ENCODE results near the gene KCTD17. TPM values are rescaled to one million over a fixed set of nuclear protein-coding genes. Genes with fewer than 3 reads are reported as not detected.

The KCTD17 gene, protein sequence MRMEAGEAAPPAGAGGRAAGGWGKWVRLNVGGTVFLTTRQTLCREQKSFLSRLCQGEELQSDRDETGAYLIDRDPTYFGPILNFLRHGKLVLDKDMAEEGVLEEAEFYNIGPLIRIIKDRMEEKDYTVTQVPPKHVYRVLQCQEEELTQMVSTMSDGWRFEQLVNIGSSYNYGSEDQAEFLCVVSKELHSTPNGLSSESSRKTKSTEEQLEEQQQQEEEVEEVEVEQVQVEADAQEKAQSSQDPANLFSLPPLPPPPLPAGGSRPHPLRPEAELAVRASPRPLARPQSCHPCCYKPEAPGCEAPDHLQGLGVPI
- total RNA-seq (2022; extraction: Qiagen RNA extraction), result 19.0 to 28.3 TPM (median 26.2 TPM) in 5 replicates

DNA sequence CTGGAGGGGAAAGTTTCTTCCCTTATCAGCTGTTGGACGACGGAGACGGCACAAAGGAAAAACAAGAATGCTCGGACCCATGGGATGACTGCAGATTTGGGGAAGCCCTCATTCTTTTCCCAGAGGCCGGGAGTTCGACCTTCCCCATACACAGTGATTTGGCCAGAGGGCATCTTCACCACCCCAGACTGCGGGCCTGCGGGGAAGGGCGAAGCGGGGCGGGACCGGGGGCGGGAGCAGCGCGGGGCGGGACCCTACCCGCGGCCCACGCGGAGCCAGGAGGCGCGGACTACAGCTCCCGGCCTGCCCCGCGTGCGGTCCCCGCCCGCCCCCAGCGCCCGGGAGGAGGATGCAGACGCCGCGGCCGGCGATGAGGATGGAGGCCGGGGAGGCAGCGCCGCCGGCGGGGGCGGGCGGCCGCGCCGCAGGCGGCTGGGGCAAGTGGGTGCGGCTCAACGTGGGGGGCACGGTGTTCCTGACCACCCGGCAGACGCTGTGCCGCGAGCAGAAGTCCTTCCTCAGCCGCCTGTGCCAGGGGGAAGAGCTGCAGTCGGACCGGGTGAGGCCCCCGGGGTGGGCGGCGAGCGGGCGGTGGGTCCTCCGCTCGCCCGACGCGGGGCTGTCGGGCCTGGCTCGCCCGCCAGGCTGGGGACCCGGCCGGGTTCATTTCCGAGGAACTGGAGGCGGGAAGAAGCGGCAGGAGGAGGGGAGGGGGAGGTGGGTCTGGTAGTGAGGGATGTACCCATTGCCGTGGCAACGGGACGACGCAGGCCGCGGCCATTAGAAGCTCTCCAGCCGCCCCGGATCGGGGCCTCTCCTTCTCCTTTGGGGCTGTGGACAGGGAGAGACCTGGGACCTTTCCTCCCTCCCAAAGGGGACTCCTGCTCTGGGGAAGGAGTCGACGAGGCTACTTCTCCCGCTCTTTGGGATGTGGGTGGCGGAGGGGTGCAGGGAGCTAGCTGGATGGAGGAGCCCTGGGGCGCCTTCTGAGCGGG lies at the start of gene KCTD17:
TSS of gene KCTD17 (plus strand) at position 352 of the 995 bp plus-strand sequence. CDS start at position 371, 19 bp downstream.

DNA sequence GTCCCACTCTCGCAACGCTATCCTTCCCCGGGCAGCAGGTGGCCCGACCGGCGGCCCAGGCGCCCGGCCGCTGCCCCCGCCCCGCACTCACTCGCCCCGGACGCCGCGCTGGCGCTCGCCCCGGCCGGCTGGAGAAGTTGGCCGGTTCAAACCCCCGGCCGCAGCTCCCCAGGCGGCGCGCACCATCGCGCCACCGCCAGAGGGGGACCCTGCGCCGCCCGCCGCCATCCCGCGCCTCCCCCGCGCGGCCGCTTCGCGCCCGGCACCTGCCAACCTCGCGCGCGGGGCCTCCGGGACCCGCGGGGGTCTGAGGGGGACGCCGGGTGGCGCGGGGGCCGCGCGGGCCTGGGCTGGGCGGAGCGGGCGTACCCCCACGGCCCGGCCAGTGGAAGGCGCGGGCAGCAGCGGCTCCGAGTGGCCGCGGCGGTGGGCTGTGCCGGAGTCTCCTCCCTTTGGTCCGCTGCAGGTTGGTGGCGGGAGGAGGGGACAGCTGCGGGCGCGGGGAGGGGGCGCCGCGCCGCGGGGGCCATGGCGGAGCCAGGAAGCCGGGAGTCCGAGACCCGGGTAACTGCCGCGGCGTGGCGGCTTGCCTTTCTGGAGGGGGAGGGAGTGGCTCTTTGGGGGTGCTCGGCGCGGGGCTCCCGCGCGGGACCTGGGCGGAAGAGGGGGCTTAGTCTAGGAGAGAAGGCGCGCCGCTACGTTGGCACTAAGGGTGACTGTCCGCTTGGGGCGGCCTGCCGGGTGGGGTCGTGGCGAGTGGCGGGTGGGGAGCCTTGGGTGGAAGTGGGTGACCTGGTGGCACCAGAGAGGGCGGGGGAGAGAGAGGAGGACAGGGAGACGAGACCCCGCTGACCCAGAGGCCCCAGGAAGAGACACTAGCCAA lies 32.0 kb upstream of the KCTD17 start, which contains the start of the genes MPST and TST:
TSS of gene MPST (plus strand) at position 434 of the 883 bp plus-strand sequence. CDS start at position 529, 95 bp downstream.
TSS of gene TST (minus strand) at position 139 of the 883 bp plus-strand sequence. CDS start 715 bp downstream, outside the sequence.

DNA sequence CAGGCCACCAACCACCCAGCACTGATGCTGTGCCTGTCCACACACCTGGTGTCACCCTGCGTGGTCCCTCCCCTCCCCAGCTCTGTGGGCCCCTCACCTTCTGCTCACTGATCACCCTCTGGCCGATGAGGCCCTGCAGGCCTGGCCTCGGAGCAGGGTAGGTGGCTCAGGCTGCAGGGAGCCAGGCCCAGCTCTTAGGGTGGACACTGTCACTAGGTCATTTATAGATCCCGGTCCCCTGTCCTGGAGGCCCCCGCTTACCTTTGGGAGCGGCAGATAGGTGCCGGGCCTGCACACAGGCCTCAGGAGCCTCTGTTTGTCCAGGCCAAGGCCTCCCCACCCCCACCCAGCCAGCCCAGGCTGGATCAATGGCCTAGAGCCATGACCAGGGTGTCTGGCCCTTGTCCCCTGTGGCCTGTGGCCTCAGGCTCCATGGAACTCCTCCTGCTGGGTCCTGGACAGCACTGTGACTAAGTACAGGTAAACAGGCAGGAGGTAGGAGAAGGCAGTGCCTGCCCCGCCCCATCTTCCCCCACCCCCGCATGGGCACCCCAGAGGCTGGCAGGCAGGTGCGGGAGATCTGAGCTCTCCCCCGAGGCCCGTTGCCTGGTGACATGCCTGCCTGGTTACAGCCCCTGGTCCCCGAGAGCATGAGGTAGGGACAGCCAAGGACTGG lies 57.8 kb downstream of the KCTD17 start, which contains the start of gene TMPRSS6:
TSS of gene TMPRSS6 (minus strand) at position 472 of the 676 bp plus-strand sequence. CDS start 6,296 bp downstream, outside the sequence.

Other genes with a start within 250 kb of the KCTD17 start
- gene PVALB, start 234.7 kb upstream of the KCTD17 start, total RNA-seq (2022; extraction: Qiagen RNA extraction), result not detected in 5 replicates
- 0.12 TPM in 1 of 5 replicates, not detected in the others for gene NCF4, start 190.7 kb upstream of the KCTD17 start, total RNA-seq (2022; extraction: Qiagen RNA extraction)
- not detected in 5 replicates for gene CSF2RB, start 138.1 kb upstream of the KCTD17 start, total RNA-seq (2022; extraction: Qiagen RNA extraction)
- gene TST, start 32.3 kb upstream of the KCTD17 start, total RNA-seq (2022; extraction: Qiagen RNA extraction), result 41.6 to 62.5 TPM (median 56.2 TPM) in 5 replicates
- 42.6 to 76.6 TPM (median 74.9 TPM) in 5 replicates for gene MPST, start 32.0 kb upstream of the KCTD17 start, total RNA-seq (2022; extraction: Qiagen RNA extraction)
- gene TMPRSS6, start 58.0 kb downstream of the KCTD17 start, total RNA-seq (2022; extraction: Qiagen RNA extraction), result 0.05 TPM in 1 of 5 replicates, not detected in the others
- gene IL2RB, start 98.2 kb downstream of the KCTD17 start, total RNA-seq (2022; extraction: Qiagen RNA extraction), result 0.03 to 0.13 TPM (median 0.07 TPM) in 4 of 5 replicates, not detected in the other
- 9.1 to 13.4 TPM (median 12.2 TPM) in 5 replicates for gene C1QTNF6, start 136.5 kb downstream of the KCTD17 start, total RNA-seq (2022; extraction: Qiagen RNA extraction)
- gene SSTR3, start 160.7 kb downstream of the KCTD17 start, total RNA-seq (2022; extraction: Qiagen RNA extraction), result not detected in 5 replicates
- gene RAC2, start 192.5 kb downstream of the KCTD17 start, total RNA-seq (2022; extraction: Qiagen RNA extraction), result 0.20 to 0.29 TPM (median 0.28 TPM) in 3 of 5 replicates, not detected in the others
- gene CYTH4, start 230.8 kb downstream of the KCTD17 start, total RNA-seq (2022; extraction: Qiagen RNA extraction), result 0.38 to 0.73 TPM (median 0.56 TPM) in 5 replicates

All from A549 treated with Mapracorat at 1 μM for 4 hours (cell line).